ENCODE measurements around the gene PDILT.
A peak's percentile ranks its signal among the peaks of the same experiment; 100 is the strongest.

Gene PDILT

DNA sequence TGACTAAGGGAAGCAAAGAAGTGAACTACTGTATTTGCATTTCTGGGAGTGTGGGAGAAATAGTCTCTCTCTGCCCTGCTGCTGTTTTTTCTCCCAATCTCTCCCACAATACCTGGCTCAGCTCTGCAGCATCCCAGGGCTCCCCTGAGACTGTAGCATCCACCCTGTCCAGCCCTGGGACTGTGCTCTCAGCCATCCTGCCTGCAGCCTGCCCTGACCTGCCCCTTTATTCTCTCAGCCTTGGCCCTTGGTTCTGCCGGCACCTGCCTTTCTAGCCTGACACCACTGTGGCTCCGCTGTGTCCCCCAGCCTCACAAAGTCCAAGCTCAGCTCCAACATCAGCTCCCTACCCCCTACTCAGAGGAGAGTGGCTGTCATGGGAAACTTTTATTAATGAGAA, 1.9 kb downstream of the PDILT start:
- no peak for DNase-seq (ENCODE audit: low read depth in 2 of 2)

DNA sequence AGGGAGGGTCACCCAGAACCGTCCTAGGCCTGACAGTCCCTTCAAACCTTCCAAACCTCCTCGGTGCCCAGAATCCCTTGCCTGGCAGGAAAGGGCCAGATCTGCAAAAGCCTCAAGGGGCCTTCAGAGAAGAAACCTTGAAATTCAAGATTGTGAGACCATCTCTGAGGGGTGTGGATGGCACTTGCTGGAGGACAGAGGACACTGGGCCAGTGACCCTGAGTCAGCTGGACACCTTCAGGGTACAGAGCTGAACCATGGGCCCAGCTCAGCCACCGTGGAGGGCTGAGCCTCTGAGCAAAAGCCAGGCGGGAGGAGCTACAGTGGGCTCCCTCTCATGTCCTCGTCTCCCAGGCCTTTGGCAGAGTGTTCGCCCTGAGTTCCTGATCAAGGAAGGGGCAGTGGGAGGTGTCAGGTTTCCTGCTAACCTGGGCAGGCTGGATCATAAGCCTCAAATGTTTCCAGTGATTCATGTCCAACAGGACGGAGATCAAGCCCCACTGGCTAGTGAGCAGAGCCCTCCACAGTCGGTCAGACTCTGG, 3.0 kb downstream of the PDILT start:
- DNase-seq (ENCODE audit: low read depth in 2 of 2): no peak

DNA sequence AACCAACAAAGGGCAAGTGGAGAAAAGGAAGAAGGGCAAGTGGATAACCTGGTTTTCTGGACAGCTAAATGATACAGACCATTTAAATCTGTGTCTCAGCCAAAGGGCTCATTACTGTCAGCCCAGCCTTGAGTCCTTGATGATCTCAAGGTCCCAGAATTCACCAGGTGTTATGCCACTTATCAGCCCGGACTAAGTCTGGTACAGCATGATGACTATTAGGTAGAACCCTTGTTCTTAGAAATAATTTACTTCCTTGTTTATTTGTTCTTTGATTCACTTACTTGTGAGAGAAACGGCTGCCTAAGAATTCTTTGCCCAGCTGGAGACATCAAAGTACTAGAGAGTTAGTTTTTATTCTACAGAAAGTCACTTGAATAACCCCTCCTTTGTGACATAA, 3.5 kb downstream of the PDILT start:
- DNase-seq (ENCODE audit: low read depth in 2 of 2): no peak

DNA sequence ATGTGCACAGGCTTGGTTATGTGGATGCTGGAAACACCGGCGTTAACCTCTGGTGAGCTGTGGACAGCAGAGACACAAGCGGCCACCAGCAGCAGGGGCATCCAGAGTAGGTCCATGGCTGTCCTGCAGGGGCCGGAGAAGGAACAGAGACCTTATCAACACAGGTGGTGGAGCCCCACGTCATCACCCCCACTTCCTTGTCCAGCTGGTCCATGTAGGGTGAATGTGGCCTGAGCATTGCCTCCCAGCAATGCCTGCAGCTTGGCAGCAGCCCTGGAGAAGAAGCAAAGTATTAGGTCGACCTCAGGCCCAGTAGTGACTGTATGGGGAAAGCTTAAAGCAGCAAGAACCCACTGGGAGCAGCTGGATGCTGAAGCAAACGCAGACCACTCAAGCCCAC, 5.4 kb downstream of the PDILT start:
- no peak for DNase-seq (ENCODE audit: low read depth in 2 of 2)

DNA sequence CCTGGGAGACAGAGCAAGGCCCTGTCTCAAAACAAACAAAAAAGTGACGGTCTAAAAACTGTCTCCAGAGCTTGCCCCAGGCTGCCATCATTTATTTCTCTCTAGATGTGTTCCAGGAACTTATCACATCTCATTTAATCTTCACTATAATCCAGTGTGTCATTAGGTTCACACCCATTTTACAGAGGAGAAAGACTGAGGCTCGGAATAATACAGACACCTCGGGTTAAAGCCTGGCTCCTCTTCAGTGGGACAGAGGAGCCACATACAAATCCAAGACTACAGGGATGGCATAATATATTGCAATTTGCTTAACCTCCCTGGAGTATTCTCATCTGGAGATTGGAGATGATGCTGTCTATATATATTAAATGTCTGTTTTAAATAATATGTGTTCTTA, 5.9 kb downstream of the PDILT start:
- no peak for DNase-seq (ENCODE audit: low read depth in 2 of 2)

DNA sequence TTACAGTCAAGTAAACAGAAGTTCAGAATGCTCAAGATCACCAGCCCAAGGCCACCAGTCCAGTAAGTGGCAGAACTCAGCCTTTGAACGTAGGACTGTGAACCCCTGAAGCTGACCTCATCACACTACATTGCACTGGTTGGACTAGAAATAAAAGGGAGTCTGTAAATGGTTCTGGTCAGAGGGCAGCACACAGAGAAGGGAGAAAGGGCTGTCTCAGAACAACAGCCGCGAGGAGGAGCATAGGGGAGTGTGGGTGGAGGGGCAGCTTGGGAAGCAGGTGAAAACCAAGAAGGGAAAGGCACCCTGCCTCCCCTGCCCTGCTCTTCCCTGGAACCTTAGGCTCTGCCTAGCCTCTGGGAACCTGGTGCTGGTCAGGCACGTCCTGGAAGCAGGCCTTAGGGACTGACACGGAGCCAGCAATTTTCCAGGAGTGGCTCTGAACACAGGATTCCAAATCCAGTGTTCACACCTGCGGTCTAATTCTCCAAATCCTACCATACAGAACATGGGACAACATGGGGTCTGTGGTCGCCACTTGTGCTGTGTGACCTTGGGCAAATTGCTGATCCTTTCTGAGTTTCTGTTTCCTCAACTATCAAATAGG, 7.0 kb downstream of the PDILT start:
- no peak for DNase-seq (ENCODE audit: low read depth in 2 of 2)

DNA sequence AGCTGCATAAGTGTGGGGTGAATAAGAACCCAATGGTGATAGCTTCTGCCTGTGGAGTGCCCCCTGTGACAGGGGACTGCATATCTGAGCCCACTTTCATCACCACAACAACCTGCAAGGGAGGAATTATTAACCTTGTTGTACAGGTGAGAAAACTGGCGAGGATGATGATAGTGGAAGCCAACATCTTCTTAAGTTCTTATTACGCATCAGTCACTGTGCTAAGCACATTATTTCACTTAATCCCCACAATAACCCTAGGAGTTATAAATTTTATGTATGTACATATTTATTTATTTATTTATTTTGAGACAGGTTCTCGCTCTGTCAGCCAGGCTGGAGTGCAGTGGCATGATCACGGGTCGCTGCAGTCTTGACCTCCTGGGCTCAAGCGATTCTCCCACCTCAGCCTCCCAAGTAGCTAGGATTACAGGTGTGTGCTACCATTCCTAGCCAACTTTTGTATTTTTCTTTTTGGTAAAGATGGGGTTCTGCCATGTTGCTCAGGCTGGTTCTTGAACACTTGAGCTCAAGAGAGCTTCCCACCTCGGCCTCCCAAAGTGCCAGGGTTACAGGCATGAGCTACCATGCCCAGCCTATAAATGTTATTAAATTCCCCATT, 7.6 kb downstream of the PDILT start:
- DNase-seq (ENCODE audit: low read depth in 2 of 2): no peak

DNA sequence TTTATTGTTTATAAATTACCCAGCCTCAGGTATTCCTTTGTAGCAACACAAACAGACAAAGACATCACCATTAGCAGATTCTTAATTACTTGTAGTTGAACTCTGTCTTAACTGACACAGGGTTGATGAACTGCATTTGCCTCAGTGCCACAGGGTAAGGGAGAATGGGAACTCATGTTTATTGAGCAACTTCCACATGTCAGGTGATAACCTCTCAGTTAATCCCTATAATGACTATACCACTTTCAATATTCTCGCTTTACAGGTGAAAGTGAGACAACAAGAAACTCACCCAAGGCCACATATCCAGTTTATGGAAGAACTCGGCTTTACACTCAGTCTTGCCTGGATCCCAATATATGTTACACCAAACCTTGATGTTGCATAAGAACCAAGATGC, 8.6 kb downstream of the PDILT start:
- no peak for DNase-seq (ENCODE audit: low read depth in 2 of 2)

DNA sequence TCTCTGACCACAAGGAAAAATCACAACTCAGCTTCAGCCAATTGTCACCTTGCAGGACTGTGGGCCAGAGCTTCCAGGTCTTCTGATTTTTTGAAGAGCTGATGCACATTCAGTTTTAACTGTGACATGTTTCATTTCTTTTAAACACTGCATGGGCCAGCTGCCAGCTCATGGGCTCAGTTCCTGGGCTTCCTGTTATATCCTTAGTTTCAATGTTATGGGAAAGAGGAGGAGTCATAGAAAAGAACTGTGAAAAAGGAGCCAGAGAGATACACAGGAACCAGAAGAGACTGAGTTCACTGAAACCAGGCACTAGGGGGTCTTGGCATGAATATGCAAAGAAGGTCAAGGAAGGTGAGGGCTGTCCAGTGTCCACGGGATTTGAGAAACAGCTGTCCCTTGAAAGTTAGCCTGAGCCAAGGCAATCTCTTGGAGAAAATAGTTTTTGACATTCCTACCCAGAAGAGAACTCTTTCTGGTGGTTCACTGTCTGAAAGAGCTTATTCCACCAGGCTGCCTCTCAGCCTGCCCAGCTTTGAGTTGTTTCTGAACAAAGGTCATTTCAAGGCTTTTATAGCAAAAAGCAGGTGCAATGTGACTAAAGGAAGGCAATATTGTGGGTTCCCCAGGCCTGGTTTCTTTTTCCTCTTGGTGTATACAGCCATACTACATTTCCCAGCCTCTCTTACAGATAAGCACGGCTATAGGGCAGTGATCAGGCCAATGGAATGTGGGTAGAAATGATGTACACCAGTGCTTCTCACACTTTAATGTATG, 10.5 kb downstream of the PDILT start:
- no peak for DNase-seq (ENCODE audit: low read depth in 2 of 2)

DNA sequence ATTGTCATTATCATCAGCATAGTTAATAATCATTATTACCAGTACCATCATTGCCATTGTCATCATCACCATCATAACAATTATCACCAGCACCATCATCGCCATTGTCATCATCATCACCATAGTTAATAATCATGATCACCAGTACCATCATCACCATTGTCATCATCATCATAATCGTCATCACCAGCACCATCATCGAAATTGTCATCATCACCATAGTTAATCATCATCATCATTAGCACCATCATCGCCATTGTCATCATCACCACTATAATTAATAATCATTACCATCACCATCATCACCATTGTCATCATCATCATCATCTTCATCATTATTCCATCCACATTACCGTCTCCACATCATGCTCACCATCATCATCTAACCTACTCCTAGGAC, 13.5 kb downstream of the PDILT start:
- no peak for DNase-seq (ENCODE audit: low read depth in 2 of 2)

DNA sequence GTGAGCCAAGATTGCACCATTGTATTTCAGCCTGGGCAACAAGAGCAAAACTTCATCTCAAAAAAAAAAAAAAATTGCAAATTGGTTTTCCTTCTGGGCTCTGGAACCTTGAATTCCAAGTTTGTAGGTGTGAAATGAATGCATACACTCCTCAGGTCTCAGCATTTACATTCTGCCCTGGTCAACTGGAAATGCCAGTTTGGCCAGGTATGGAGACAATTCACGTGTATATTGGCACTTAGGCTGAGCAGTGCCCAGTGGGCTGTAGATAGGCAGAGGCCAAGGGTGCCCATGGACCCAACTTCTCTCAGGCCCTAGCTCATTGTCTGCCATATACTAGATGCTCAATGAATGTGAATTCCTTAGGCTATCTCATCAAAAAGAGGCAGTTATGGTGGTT, 15.7 kb downstream of the PDILT start:
- DNase-seq (ENCODE audit: low read depth in 2 of 2): no peak

DNA sequence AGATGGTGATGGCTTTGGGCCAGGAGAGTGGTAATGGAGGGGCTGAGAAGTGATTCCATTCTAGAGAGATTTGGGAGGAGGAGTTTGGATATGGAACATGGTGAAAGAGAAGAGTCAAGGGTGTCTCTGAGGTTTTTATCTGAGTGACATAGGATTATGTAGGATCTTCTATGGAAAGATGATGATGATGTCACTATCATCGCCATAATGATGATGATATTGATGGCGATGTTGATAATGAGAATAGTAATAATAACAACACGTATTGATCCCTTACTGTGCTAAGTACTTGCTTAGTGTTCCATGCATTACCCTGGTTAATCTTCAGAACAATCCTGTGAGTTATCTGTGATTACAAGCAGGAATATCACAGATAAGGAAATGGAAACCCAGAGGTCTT, 16.6 kb downstream of the PDILT start:
- no peak for DNase-seq (ENCODE audit: low read depth in 2 of 2)

DNA sequence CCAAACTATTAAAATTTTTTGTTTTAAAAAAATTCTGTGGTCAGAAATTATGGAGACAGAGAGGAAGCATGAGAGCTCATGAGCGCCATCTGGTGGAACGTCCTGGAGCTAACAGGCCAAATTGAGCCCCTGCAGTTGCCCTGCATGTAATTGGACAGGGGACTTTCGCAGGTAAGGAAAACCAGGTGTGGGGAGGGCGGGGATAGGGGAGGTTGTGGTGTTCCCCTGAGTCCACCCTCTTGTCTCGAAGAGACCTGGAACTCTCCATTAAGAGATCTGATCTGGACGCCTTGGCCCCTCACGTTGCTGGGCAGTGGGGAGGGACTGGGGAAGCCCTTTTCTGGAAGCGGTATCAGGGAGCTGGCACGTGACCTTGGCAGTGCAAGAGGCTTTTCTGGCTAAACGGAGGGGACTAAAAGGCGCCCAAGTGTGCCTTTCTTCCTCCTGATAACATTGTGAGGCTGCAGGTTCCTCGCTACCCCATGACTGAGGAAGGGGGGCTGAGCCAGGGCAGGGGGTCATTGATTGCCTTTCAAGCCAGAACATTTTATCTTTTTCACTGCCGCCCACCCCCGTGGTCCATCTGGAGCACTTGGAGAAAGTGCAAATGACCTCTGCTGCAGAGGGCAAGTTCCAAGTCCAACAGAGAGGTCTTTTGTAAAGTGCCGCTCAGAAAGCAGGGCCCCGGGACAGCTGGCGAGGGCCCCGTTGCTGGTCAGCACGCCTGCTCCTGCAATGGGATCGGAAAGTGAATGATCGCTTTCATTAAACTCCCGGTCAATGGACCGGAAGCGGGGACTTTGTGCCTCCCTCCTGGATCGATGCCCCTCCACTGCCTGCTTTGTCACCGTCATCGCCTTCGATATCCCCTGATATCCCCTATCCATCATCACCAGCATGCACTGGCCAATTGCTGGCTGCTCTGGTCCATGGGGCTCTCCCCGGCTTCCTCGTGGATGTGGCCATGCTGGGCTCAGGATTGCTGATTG, 18.4 kb downstream of the PDILT start:
- peak; percentile 18 to 48 for DNase-seq (ENCODE audit: low read depth in 2 of 2)

DNA sequence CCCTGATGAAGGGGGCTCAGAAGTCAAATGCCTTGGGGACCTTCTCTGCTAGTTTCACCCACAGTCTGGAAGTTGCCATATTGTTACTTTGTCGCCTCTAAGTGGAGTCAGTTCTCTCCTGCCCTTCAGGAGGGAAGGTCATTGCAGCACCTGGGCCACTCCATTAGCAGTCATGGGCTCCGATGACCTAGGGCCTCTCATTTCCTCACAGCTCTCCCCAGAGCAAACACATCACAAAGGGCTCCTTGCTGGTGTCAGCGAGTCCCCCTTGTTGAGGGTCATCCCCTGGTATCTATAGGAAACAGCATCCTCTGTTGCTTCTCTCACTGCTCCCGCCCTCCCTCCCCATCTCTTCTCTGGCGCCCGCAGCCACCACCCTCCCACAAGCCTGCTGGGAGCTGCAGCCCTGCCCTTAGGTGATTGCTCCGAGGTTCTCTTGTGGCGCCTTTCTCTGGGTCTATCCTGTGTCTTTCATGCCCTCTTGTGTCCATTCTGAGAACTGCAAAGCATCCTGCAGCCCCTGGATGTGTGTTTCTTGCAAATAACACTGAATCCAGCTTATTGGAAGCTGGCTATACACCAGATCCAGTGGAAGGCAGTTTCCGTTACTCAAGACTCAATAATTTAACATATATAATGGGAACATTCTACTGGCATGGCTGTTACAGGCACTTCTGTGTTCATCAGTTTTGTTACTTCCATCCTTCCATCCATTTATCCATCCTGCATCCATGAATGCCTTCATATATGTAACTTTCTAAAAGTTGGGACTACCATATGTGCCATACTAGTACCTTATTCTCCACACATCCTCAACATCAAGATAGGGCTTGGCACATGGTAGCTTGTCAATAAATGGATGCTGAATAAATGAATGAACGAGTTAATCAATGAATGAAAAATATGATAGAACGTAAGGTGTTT, 21.2 kb downstream of the PDILT start:
- peak; percentile 10 to 41 for DNase-seq (ENCODE audit: low read depth in 2 of 2)

DNA sequence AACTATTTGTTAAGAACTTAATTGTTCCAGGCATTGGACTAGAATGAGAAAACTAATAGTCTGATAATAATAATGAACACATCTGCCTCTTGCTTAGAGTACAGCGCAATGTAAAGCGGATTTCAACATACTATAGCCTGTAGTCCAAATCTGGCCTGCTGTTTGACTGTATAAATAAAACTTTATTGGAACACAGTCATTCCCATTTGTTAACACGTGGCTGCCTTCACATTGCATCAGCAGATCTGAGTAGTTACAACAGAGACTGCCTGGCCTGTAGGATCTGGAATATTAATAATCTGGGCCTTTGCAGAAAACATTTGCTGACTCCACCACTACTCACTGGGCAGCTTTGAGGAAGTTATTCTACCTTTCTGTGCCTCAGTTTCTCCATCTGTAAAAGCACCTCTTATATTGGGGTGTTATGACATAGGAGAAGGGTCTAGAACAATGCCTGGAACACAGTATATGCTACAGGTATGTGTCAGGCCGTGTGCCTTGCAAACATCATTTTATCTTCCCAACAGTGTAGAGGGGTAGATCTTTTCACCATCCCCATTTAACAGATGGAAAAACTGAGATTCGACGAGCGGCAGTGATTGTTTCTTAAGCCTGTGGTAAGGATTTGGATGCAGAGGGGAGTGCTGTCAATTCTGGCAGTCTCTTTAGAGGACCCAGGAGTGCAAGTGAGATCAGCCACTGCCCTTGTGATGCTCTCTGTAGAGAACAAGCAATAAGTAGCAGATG, 22.2 kb downstream of the PDILT start:
- DNase-seq (ENCODE audit: low read depth in 2 of 2): no peak

DNA sequence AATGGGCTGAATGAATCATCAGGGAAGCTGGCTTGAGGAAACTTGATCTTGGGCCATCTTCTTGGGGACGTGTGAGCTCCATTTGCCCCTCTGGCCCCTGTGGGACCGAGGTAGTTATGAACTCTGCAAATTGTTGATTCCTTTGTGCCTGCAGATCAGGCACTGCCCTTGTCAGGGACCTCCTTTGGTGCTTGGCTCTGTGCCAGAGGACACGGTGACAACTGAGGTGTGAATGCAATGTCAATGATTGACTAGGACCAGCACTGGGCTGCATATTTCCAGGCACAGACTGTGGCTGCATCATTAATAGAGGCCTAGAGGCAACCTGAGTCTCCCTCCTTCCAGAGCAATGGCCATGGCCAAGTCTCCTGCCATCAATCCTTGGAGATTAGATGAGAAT, 23.8 kb downstream of the PDILT start:
- DNase-seq (ENCODE audit: low read depth in 2 of 2): no peak

DNA sequence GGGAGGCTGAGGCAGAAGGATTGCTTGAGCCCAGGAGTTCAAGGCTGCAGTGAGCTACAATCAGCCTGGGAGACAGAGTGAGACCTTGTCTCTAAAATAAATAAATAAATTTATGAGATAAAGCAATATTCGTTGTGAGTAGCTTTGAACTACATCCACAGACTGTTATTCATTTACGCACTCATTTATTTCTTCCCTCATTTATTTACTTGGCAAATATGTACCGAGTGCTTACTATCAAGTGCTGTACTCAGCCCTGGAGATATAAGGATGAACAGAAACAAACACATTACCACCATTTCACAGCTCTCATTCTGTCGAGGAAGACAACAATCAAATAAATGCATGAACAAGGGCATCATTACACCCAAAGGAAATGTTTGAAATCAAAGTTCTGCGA, 27.4 kb downstream of the PDILT start:
- no peak for DNase-seq (ENCODE audit: low read depth in 2 of 2)

DNA sequence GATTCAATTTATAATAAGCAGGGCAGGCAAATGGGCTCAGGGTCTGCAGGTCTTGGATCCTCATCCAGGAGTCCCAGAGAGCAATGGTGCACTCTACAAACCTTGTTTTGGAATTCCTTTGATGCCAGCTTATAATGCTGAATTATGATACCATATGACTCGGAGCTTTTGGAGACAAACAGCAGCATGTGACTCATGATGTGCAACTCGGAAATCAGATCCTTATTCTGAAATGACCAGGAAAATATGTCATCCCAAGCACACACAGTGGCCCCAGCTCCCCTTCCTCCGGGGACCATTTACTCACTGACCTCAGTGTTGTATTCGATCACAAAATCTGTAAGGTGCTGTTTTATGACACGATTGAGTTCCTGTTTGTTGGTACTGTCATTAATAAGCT, 31.8 kb downstream of the PDILT start:
- no peak for DNase-seq (ENCODE audit: low read depth in 2 of 2)

DNA sequence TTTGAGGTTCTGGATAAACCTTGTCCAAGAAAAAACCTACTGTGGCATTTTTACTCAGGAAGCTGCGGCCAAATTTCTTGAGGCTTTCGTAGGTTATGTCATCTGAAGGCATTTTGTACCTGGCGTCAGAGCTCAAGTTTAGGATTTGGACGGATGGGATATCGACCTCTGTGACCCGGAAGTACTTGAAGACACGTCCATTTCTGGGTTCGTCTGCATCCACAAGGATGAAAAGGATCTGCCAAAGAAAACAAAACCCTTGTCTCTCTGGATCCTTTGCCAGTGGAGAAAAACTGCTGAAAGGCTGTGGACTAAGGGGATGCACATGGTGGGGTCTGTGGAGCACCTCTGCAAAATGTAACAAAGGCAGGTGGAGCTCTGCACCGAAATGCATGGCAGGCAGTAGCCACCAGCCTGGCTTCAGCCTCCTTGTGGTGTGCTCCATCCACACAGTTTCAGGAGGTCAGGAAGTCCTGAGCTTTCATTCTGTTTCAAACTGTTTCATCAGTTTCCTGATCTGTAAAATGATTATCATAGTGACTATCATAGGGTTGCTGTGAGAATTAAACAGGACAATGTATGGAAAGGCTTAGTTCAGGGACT, 35.0 kb downstream of the PDILT start:
- no peak for DNase-seq (ENCODE audit: low read depth in 2 of 2)

DNA sequence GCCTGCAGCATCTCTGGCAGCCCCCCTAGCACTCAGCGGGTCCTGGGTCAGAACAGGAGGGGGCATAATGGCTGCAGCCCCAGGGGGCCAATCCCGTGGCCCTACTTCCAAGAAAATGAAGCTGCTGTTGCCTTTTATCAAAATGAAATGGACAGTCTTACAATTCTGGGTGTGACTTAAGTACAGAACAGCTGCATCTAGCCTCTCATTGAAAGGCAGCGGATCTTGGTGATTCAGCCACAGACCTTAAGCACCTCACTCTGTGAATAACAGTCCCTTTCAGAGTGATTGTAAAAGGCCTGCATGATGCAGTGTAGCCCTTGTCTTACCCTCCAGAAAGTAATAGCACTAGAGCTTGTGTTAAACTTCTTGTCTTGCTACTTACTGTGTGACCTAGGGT, 40.5 kb downstream of the PDILT start:
- no peak for DNase-seq (ENCODE audit: low read depth in 2 of 2)
